Heart right ventricle (tissue), 16 donors: Measurements from ENCODE around the gene KLF16. TPM values are rescaled to one million over a fixed set of nuclear protein-coding genes. Genes with fewer than 3 reads are reported as not detected.

Experiments
- ATAC-seq, 8 donors: fragments of 200-7000 bp; cut with Tn5 transposase; one replicate each; pipeline ENCODE4 v1.9.1; 2020; ENCODE audit warnings: mild to moderate bottlenecking in 8 of 8, moderate library complexity in 8 of 8, moderate number of reproducible peaks in 1 of 8
- DNase-seq, 2 donors: peaks; one replicate each; pipeline ENCODE4 v3.0.0-alpha.2; 2020
- H3K27ac ChIP-seq, 10 donors: fragments of 200-600 bp; sonication (generic) in 2 of 10; one replicate each; pipeline versions ENCODE4 v1.5.0 to v1.8.0; 2020 to 2022; ENCODE audit warnings: mild to moderate bottlenecking in 3 of 10
- H3K27me3 ChIP-seq, 7 donors: fragments of 200-600 bp; one replicate each; pipeline ENCODE4 v1.8.0; 2021 to 2022; ENCODE audit warnings: mild to moderate bottlenecking in 2 of 7
- H3K36me3 ChIP-seq, 9 donors: fragments of 200-600 bp; sonication (generic) in 1 of 9; one replicate each; pipeline versions ENCODE4 v1.5.0 to v1.8.0; 2020 to 2022; ENCODE audit warnings: mild to moderate bottlenecking in 2 of 9
- H3K4me1 ChIP-seq, 9 donors: fragments of 200-600 bp; sonication (generic) in 1 of 9; one replicate each; pipeline versions ENCODE4 v1.5.0 to v1.8.0; 2020 to 2022; ENCODE audit warnings: mild to moderate bottlenecking in 4 of 9
- H3K4me3 ChIP-seq, 10 donors: fragments of 200-600 bp; sonication (generic) in 2 of 10; one replicate each; pipeline versions ENCODE4 v1.5.0 to v1.8.0; 2020 to 2022; ENCODE audit warnings: mild to moderate bottlenecking in 7 of 10, moderate library complexity in 2 of 10
- H3K9me3 ChIP-seq, 11 donors: fragments of 200-600 bp in 10 of 11; sonication (generic) in 2 of 11; one replicate each; pipeline versions ENCODE4 v1.5.0 to v1.8.0; 2013 to 2022; ENCODE audit warnings: mild to moderate bottlenecking in 2 of 11, control low read depth in 1 of 11, moderate library complexity in 1 of 11
- WGBS, 2 donors: extraction: QIAGEN DNeasy Blood & Tissue Kit; methylation state at CpG; one replicate each; pipeline ENCODE4 v1.1.7; 2013; ENCODE audit warnings: inconsistent platforms in 1 of 2; 5-methylcytosine and 5-hydroxymethylcytosine counted together
- intact Hi-C, 10 donors: fragments of 100-400 bp; cut with DNase I; formaldehyde crosslinking; loops; one replicate each; pipeline versions ENCODE4 v1.11.1 to v1.14.2; 2022
- polyA plus RNA-seq, 2 donors: library from polyadenylated mRNA; stranded (reverse); fragments of 200-250 nt; gene quantifications; one replicate each; pipeline ENCODE4 v1.2.3, GENCODE V29; 2013
- total RNA-seq, 10 donors: library from RNA; stranded (reverse); fragmentation: NEBNext Ultra II Directional in 3 of 10; extraction: Animal tissue kit (Norgen Biotek cat#: 25700) in 3 of 10; gene quantifications; one replicate each; pipeline versions ENCODE4 v1.2.1 to v1.2.4, GENCODE V29; 2021 to 2023
- TF ChIP-seq, protein P1 (sequence below), 9 donors: fragments of 200-600 bp; sonication (generic) in 2 of 9; IDR thresholded peaks; one replicate each; pipeline versions ENCODE4 v1.5.0 to v1.8.0; 2021 to 2022; ENCODE audit warnings: antibody characterized with exemption in 9 of 9, mild to moderate bottlenecking in 5 of 9, moderate library complexity in 1 of 9
- donor health status: Arrhythmogenic right ventricular cardiomyopathy.
- donor health status: ischemic (EF 13 %, LVEDD 7.1; RV severe dilation, severe dysfunction).
- donor health status: healthy with polysubstance abuse.
- donor health status: DM: no; HTN: yes; CAD: no.
- donor health status: DM: no; HTN: no; CAD: no.
- donor health status: ischemic (EF 25% LVEDD 6.9; RV normal size, moderate dysfunction).
- donor health status: ischemic (EF 25% LVEDD 5.7; RV mildly dilated, moderate dysfunction).
- donor health status: healthy.
- donor health status: DM: yes; HTN: yes; CAD: no.
- donor health status: Ischemic cardiomyopathy.
- donor health status: ischemic (EF 35%, LVEDD 5.7; RV mildly dilated, moderate dysfunction).
- donor health status: nonischemic (EF 11% LVEDD 7.7; RV severe dilation, severe dysfunction).
- donor health status: DM: yes; HTN: yes; CAD: no.
- donor health status: PGD.
- donor health status: ischemic (EF 29% LVEDD 5.4; RV normal size, mild dysfunction).
- donor health status: nonischemic (EF 23%, LVEDD 6.1; RV moderate dilation, normal function).

The KLF16 gene
- total and polyA plus RNA-seq, 12 donors, result 4.0 to 13.4 (median 7.6) TPM

DNA sequence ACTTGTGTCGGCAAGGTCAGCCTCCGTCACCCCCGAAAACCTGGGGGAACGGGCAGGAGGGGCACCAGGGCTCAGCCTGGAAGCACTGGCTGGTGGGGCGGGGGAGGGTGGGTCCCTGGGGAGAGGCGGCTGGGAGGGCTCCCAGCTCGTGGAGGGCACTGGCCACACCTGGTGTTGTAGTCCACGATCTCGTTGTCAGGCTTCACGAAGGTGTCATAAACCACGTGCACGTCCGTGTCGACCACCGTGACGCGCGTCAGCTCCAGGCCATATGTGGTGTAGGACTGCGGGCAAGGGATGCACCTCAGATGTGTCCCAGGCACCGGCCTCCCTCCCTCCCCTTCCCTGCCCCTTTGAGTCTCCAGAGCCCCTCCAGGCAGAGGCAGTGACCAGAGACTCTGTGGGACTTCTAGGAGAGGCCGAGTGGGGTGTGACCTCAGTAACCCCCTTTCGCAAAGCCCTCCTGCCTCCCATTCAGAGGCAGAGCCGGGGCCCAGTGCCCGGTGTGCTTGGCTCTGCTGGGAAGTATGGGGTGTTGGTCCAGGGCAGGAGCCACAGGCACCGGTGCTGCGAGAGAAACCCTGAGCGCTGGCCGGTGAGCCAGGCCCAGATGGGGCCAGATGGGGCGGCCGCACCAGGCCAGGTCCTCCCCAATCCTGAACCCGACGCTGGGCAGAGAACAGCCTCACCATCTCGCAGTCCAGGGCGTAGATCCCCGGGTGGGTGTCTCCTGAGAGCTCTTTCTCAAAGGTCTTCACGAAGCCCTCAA is 46.7 kb downstream of the KLF16 start:
- Histone ChIP-seq H3K4me3 (no peak overlapping the region), H3K4me1 (peaks cover 3 to 21% (median 13%) of the 10 kb centered on the region in 9 donors), H3K27me3 (no peaks in the 10 kb centered on the region), H3K9me3 (no peaks in the 10 kb centered on the region), H3K27ac (no peak overlapping the region), H3K36me3 (peaks cover 7 to 74% (median 48%) of the 10 kb centered on the region in 9 donors)
- ATAC-seq, result no peak
- no peak for DNase-seq
- intact Hi-C loops, result loop anchor here in 1 of 10 donors (10.0 kb wide), 1 partner anchor 142 kb away; no protein-coding TSS in a partner anchor
- TF ChIP-seq, protein P1, sequence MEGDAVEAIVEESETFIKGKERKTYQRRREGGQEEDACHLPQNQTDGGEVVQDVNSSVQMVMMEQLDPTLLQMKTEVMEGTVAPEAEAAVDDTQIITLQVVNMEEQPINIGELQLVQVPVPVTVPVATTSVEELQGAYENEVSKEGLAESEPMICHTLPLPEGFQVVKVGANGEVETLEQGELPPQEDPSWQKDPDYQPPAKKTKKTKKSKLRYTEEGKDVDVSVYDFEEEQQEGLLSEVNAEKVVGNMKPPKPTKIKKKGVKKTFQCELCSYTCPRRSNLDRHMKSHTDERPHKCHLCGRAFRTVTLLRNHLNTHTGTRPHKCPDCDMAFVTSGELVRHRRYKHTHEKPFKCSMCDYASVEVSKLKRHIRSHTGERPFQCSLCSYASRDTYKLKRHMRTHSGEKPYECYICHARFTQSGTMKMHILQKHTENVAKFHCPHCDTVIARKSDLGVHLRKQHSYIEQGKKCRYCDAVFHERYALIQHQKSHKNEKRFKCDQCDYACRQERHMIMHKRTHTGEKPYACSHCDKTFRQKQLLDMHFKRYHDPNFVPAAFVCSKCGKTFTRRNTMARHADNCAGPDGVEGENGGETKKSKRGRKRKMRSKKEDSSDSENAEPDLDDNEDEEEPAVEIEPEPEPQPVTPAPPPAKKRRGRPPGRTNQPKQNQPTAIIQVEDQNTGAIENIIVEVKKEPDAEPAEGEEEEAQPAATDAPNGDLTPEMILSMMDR (IDR thresholded peaks at IDR 0.05), result no peak
- WGBS, 2 donors, result 93 to 94% methylated on average over 36 of the region's 36 CpGs

DNA sequence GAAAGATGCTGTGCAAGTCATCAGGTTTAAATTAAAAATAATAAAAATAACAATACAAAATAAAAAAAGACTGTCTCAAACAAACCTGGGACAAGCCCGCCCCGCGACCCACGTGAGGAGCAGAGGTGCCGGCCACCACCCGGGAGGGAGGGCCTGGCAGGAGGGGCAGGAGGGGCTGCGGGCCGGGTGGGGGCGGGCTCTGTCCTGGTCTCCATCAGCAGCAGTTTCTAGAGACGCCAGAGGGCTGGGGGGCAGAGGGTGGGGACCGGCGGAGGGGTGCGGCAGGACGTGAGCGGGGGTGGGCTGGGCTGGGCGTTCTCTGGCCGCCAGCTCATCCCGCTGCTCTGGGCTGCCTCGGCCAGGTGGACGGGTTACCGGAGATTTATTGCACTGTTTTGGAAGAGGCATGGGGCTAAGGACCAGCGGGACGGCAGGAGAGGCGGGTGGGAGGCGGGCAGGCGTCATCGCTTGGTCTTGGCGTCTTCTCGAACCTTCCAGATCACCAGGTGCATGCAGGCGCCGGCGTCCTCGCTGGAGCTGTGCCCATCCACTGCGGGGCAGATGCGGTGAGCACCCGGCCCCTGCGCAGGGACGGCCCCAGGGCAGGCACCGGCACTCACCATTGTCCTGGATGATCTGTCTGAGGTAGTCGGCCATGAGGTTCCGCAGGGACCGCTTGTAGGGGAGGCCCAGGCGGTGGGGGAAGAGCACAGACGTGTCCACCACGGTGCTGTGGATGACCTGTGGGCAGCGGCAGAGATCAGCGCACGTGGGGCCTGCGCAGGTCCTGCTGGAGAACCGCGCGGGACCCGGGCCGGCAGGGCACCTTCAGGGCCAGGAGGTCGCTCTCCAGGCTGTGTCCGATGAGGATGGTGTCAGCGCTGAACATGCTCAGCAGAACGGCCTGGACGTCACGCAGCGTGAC is 47.5 kb downstream of the KLF16 start:
- DNase-seq (no peak), ATAC-seq (no peak)
- no peaks in the 10 kb centered on the region for H3K9me3 ChIP-seq
- TF ChIP-seq, protein P1 (IDR thresholded peaks at IDR 0.05), result no peak
- no peak overlapping the region for H3K27ac ChIP-seq
- H3K4me1 ChIP-seq, result peaks cover 5 to 24% (median 17%) of the 10 kb centered on the region in 9 donors
- WGBS, 2 donors, result 91 to 93% methylated on average over 61 of the region's 61 CpGs
- no peaks in the 10 kb centered on the region for H3K27me3 ChIP-seq
- H3K4me3 ChIP-seq, result no peak overlapping the region
- peaks cover 7 to 65% (median 46%) of the 10 kb centered on the region in 9 donors for H3K36me3 ChIP-seq
- intact Hi-C loops, result loop anchor here in 1 of 10 donors (10.0 kb wide), 1 partner anchor 141 kb away; no protein-coding TSS in a partner anchor

DNA sequence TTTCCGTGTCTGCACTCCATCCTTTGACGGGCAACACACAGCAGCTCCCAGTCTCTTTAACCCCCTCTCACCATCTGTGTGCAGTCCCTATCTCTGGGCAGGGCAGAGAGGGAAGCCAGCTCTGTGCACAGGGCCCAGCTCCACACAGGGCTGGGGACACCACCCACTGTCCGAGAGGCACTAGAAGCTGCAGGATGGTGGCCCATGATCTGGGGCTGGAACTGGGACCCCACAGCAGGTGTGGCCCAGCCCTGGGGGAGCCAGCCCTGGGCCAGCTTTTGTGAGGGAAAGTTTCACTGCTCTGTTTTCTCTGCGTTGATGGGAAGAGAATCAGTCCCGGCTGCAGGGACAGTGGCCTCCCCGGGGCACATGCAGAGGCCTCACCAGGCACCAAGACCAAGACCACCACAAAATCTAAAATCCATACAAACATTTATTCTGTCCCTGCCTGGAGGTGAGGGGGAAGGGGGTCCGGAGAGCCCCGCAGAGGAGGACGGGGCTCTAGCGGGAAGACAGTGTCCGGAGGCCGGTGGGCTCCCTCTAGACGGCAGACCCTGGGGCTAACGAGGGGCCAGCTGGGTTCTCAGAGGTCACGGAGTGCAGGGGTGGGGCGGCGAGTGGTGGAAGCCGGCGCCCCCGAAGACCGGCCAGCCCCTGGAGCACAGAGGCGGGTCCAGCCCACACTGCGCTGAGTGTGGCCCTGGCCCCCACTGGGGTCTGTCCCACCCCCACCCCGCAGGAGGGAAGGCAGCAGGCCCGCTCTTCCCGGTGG is 48.4 kb downstream of the KLF16 start:
- peaks cover 5 to 24% (median 17%) of the 10 kb centered on the region in 9 donors for H3K4me1 ChIP-seq
- WGBS, 2 donors, result 86% methylated on average over 26 of the region's 26 CpGs
- no peaks in the 10 kb centered on the region for H3K27me3 ChIP-seq
- H3K27ac ChIP-seq, result no peak overlapping the region
- DNase-seq (no peak), ATAC-seq (no peak)
- TF ChIP-seq, protein P1 (IDR thresholded peaks at IDR 0.05), result no peak
- H3K36me3 ChIP-seq, result peaks cover 5 to 57% (median 39%) of the 10 kb centered on the region in 9 donors
- H3K4me3 ChIP-seq, result no peak overlapping the region
- H3K9me3 ChIP-seq, result no peaks in the 10 kb centered on the region
- intact Hi-C loops, result loop anchor here in 1 of 10 donors (10.0 kb wide), 1 partner anchor 140 kb away; no protein-coding TSS in a partner anchor
